ENCODE measurements around the gene RHO. TPM values are rescaled to one million over a fixed set of nuclear protein-coding genes. Genes with fewer than 3 reads are reported as not detected.

Gene RHO
- total and polyA plus RNA-seq, 2 donors (not counting 3 experiments of a cell fraction or from before 2014, with no cell fraction given) = not detected

GRCh38 chr3:129532261-129532660 lies 3.8 kb downstream of the RHO start:
- no peaks in the 10 kb centered on the region for H3K27me3 ChIP-seq (ENCODE audit: control insufficient read depth in 2 of 2, insufficient read depth in 2 of 2, low read length in 2 of 2)
- intact Hi-C loops (cut with micrococcal nuclease) (no loop called here), dilution Hi-C loops (cut with MboI; ENCODE audit: extremely low pct_ligation_motif_present, low sequenced_read_pairs) (no loop called here)
- DNase-seq (ENCODE audit: low read depth, low spot score) (no peak), FAIRE-seq (no peak)
- no peaks in the 10 kb centered on the region for H3K9me3 ChIP-seq (replicated peaks; ENCODE audit: control insufficient read depth, insufficient read depth, low read length)
- H3K4me3 ChIP-seq (replicated peaks in 1 of 3; ENCODE audit: insufficient read depth in 1 of 3, low read depth in 1 of 3, low read length in 3 of 3) = no peak overlapping the region
- no peaks in the 10 kb centered on the region for H3K9me1 ChIP-seq (replicated peaks; ENCODE audit: control insufficient read depth, extremely low read depth, insufficient read depth, low read length)
- no TSS peak for BruUV-seq (replicated peaks)
- ChIA-PET CTCF (no interaction called here), POLR2A (no interaction called here)
- no peaks in the 10 kb centered on the region for H3K79me2 ChIP-seq (ENCODE audit: control insufficient read depth, insufficient read depth, low read length)
- no peak overlapping the region for H3K27ac ChIP-seq (ENCODE audit: insufficient read depth, low read depth, low read length)
- TF ChIP-seq GATA2 (IDR thresholded peaks at IDR 0.05; ENCODE audit: insufficient read depth, insufficient read length, low read depth, low read length) (no peak), MYC (IDR thresholded peaks at IDR 0.05; ENCODE audit: low read depth, low read length) (no peak), CTCF (IDR thresholded peaks at IDR 0.05; ENCODE audit: extremely low read depth in 1 of 2, insufficient read depth in 1 of 2, low read depth in 1 of 2, low read length in 2 of 2) (no peak), POLR2AphosphoS5 (IDR thresholded peaks at IDR 0.05; ENCODE audit: insufficient read depth, low read depth, low read length) (no peak), EZH2 (IDR thresholded peaks at IDR 0.05; ENCODE audit: borderline replicate concordance, low read depth, low read length, severe bottlenecking) (no peak), MAX (IDR thresholded peaks at IDR 0.05; ENCODE audit: insufficient read depth, insufficient read length) (no peak)
- no peaks in the 10 kb centered on the region for H3K36me3 ChIP-seq (ENCODE audit: control insufficient read depth in 2 of 2, extremely low read depth in 1 of 2, insufficient read depth in 2 of 2, low read length in 2 of 2)
- no peak overlapping the region for H3K4me2 ChIP-seq (ENCODE audit: insufficient read depth, low read length)
- H3K9ac ChIP-seq (replicated peaks; ENCODE audit: extremely low read depth, insufficient read depth, low read length) = no peak overlapping the region
- H2AFZ ChIP-seq (ENCODE audit: low read depth, low read length) = no peak overlapping the region
- peaks cover 7% of the 10 kb centered on the region for H3K4me1 ChIP-seq (ENCODE audit: control insufficient read depth, extremely low read depth, insufficient read depth, low read length)
- no peaks in the 10 kb centered on the region for H4K20me1 ChIP-seq (replicated peaks; ENCODE audit: control insufficient read depth, extremely low read depth, insufficient read depth, low read length)

All from endothelial cell of umbilical vein (primary cell).